ENCODE measurements around the gene TSPAN7.

Gene TSPAN7

DNA sequence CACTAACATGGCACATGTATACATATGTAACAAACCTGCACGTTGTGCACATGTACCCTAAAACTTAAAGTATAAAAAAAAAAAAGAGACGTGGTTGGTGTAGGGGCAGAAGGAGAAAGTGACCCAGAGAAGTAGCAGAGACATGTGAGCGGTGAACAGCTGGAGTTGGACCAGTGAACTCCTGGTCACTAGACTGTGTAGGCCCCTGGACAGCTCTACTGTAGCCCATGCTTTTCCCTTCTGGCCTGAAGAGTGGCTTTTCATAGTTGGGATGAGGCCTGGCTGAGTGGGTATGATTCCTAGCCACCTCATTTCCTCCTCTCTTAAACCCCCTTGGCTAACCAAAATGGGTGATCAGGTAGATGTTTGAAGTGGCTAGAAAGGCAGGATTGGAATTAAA is 16.4 kb downstream of the TSPAN7 start:
- TF ChIP-seq, protein P1, sequence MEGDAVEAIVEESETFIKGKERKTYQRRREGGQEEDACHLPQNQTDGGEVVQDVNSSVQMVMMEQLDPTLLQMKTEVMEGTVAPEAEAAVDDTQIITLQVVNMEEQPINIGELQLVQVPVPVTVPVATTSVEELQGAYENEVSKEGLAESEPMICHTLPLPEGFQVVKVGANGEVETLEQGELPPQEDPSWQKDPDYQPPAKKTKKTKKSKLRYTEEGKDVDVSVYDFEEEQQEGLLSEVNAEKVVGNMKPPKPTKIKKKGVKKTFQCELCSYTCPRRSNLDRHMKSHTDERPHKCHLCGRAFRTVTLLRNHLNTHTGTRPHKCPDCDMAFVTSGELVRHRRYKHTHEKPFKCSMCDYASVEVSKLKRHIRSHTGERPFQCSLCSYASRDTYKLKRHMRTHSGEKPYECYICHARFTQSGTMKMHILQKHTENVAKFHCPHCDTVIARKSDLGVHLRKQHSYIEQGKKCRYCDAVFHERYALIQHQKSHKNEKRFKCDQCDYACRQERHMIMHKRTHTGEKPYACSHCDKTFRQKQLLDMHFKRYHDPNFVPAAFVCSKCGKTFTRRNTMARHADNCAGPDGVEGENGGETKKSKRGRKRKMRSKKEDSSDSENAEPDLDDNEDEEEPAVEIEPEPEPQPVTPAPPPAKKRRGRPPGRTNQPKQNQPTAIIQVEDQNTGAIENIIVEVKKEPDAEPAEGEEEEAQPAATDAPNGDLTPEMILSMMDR (IDR thresholded peaks at IDR 0.05; ENCODE audit: borderline replicate concordance, control extremely low read depth, extremely low read depth, insufficient read depth, missing control alignments), result no peak
- in situ Hi-C loops (cut with MboI; ENCODE audit: low sequenced_read_pairs, unreplicated experiment), result no loop called here
- DNase-seq (ENCODE audit: low spot score), result no peak

DNA sequence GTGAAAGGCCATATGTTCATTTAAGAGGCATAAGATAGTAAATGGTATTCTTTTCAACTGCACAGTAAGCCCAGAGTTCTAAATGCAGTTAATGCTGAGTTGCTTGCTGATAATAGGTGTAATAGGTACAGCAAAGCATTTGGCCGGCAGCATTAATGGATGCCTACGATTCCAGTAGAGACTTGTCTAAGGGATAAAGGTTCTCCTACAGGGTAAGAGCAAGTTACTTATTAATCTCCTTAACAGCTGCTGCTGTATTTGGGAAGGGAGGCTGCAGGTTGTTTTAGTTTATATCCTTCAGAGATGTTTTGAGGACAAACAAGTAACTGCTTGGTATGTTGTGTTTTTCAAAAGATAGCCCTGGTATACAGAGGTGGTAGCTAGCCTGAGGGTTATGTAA is 16.8 kb downstream of the TSPAN7 start:
- TF ChIP-seq, protein P1 (IDR thresholded peaks at IDR 0.05; ENCODE audit: borderline replicate concordance, control extremely low read depth, extremely low read depth, insufficient read depth, missing control alignments), result no peak
- no peak for DNase-seq (ENCODE audit: low spot score)
- in situ Hi-C loops (cut with MboI; ENCODE audit: low sequenced_read_pairs, unreplicated experiment), result no loop called here

DNA sequence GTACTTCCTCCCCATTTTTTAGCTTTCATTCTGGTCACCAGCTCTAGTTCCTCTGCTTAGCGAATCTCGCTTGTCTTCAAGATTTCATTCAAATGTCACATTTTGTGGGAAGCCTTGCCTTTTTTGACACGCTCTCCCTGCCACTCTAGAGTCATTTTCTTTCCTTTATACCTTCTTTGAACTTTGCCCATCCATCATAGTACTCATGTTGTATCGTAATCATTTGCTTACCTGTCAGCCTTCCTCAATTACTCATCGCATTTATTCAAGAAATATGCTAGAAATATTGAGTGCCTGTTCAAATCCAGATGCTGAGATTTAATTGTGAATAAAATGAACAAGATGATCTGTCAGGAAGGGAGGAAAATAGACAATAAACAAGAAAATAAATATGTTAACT is 21.8 kb downstream of the TSPAN7 start:
- in situ Hi-C loops (cut with MboI; ENCODE audit: low sequenced_read_pairs, unreplicated experiment), result no loop called here
- DNase-seq (ENCODE audit: low spot score), result no peak
- TF ChIP-seq, protein P1 (IDR thresholded peaks at IDR 0.05; ENCODE audit: borderline replicate concordance, control extremely low read depth, extremely low read depth, insufficient read depth, missing control alignments), result no peak

DNA sequence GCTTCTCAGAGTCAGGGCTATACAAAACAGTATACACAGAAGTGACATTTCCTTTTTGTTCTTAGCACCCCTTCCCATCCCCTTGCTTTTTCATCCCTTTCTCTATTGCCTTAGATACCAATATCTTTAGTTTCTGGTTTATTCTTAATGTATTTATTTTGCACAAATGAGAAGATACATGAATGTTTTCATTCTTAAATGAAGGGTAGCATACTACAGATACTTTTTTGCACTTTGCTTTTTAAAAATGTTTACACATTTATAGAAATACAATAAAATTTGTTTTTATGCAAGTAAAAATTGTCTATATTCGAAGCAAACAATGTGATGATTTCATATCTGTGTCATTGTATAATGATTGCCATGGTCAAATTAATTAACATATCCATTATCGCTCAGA is 33.1 kb downstream of the TSPAN7 start:
- TF ChIP-seq, protein P1 (IDR thresholded peaks at IDR 0.05; ENCODE audit: borderline replicate concordance, control extremely low read depth, extremely low read depth, insufficient read depth, missing control alignments), result no peak

DNA sequence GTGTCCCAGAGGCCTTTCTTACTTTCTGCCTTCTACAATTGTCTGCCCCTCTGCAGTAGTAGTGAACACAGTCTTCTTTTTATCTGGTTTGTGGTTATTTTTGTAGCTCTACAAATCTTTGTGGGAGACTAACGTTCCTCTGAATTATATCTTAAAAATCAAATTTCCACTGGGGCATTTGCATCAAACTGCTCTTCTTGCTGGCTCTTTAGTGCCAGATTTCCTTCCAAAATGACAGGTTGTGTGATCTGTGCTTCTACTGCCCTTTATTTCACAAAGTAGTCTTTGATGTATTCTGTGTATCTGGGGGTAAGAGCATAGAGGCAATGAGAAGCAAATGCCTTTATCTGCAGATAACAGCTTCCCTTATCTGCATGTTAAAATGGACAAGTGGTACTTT is 34.5 kb downstream of the TSPAN7 start:
- in situ Hi-C loops (cut with MboI; ENCODE audit: low sequenced_read_pairs, unreplicated experiment), result no loop called here
- TF ChIP-seq, protein P1 (IDR thresholded peaks at IDR 0.05; ENCODE audit: borderline replicate concordance, control extremely low read depth, extremely low read depth, insufficient read depth, missing control alignments), result no peak
- no peak for DNase-seq (ENCODE audit: low spot score)

More for the DNA sequence above, 33.1 kb downstream of the TSPAN7 start:
- in situ Hi-C loops (cut with MboI; ENCODE audit: low sequenced_read_pairs, unreplicated experiment), result no loop called here
- no peak for DNase-seq (ENCODE audit: low spot score)

DNA sequence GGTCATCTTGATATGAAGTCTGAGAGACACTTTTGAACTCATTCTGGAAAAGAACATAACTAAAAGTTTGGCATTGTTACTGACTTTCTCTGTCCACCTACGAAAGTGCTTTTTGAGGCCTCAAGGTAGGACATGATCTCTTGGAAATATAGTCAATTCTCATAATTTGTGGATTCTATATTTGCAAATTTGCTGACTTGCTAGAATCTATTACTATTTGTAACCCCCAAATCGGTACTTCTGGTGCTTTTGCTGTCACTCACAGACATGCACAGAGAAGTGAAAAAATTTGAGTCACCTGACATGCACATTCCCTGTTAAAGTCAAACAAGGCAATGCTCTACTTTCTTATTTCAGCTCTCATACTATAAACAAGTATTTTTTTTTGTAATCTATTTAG is 35.6 kb downstream of the TSPAN7 start:
- in situ Hi-C loops (cut with MboI; ENCODE audit: low sequenced_read_pairs, unreplicated experiment), result no loop called here
- no peak for DNase-seq (ENCODE audit: low spot score)
- TF ChIP-seq, protein P1 (IDR thresholded peaks at IDR 0.05; ENCODE audit: borderline replicate concordance, control extremely low read depth, extremely low read depth, insufficient read depth, missing control alignments), result no peak

Measured in GM13976 (cell line).